ENCODE data around the gene KRT23. TPM values are rescaled to one million over a fixed set of nuclear protein-coding genes. Genes with fewer than 3 reads are reported as not detected.

The KRT23 gene
- total and polyA plus RNA-seq, 9 of the 15 experiments (the other 6 are each of a cell fraction or from before 2014, with no cell fraction given), result not detected

- TF ChIP-seq TBP (optimal IDR thresholded peaks at IDR 0.05; ENCODE audit: low read depth, low read length), result no peak
- TF ChIP-seq IFI16 (CRISPR knock-in tag; IDR thresholded peaks at IDR 0.05), result no peak
- TF ChIP-seq PHB2 (IDR thresholded peaks at IDR 0.05; ENCODE audit: low read depth), result no peak
- TF ChIP-seq BRD9 (IDR thresholded peaks at IDR 0.05; ENCODE audit: low read depth, partially characterized antibody), result no peak
- no peak for TF ChIP-seq OTX1 (CRISPR knock-in tag; IDR thresholded peaks at IDR 0.05)
- TF ChIP-seq SNIP1 (IDR thresholded peaks at IDR 0.05; ENCODE audit: low read depth), result no peak
- TF ChIP-seq EWSR1 (IDR thresholded peaks at IDR 0.05; ENCODE audit: borderline replicate concordance, low read depth, partially characterized antibody), result no peak
- TF ChIP-seq KLF1 (tag; IDR thresholded peaks at IDR 0.05), result no peak
- TF ChIP-seq CHCHD3 (CRISPR knock-in tag; IDR thresholded peaks at IDR 0.05), result no peak
- TF ChIP-seq, protein P1, sequence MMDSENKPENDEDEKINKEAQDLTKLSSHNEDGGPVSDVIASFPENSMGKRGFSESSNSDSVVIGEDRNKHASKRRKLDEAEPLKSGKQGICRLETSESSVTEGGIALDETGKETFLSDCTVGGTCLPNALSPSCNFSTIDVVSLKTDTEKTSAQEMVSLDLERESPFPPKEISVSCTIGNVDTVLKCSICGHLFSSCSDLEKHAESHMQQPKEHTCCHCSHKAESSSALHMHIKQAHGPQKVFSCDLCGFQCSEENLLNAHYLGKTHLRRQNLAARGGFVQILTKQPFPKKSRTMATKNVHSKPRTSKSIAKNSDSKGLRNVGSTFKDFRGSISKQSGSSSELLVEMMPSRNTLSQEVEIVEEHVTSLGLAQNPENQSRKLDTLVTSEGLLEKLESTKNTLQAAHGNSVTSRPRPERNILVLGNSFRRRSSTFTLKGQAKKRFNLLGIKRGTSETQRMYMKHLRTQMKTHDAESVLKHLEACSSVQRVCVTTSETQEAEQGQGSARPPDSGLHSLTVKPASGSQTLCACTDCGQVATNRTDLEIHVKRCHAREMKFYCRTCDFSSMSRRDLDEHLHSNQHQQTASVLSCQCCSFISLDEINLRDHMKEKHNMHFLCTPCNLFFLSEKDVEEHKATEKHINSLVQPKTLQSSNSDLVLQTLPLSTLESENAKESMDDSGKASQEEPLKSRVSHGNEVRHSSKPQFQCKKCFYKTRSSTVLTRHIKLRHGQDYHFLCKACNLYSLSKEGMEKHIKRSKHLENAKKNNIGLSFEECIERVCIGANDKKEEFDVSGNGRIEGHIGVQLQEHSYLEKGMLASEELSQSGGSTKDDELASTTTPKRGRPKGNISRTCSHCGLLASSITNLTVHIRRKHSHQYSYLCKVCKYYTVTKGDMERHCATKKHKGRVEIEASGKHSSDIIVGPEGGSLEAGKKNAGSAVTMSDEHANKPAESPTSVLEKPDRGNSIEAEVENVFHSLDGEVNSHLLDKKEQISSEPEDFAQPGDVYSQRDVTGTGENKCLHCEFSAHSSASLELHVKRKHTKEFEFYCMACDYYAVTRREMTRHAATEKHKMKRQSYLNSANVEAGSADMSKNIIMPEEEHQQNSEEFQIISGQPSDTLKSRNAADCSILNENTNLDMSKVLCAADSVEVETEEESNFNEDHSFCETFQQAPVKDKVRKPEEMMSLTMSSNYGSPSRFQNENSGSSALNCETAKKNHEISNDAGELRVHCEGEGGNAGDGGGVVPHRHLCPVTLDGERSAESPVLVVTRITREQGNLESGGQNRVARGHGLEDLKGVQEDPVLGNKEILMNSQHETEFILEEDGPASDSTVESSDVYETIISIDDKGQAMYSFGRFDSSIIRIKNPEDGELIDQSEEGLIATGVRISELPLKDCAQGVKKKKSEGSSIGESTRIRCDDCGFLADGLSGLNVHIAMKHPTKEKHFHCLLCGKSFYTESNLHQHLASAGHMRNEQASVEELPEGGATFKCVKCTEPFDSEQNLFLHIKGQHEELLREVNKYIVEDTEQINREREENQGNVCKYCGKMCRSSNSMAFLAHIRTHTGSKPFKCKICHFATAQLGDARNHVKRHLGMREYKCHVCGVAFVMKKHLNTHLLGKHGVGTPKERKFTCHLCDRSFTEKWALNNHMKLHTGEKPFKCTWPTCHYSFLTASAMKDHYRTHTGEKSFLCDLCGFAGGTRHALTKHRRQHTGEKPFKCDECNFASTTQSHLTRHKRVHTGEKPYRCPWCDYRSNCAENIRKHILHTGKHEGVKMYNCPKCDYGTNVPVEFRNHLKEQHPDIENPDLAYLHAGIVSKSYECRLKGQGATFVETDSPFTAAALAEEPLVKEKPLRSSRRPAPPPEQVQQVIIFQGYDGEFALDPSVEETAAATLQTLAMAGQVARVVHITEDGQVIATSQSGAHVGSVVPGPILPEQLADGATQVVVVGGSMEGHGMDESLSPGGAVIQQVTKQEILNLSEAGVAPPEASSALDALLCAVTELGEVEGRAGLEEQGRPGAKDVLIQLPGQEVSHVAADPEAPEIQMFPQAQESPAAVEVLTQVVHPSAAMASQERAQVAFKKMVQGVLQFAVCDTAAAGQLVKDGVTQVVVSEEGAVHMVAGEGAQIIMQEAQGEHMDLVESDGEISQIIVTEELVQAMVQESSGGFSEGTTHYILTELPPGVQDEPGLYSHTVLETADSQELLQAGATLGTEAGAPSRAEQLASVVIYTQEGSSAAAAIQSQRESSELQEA (IDR thresholded peaks at IDR 0.05; ENCODE audit: low read depth), result no peak
- no peak for TF ChIP-seq CREBBP (IDR thresholded peaks at IDR 0.05; ENCODE audit: low read depth, low read length)
- TF ChIP-seq, protein P2, sequence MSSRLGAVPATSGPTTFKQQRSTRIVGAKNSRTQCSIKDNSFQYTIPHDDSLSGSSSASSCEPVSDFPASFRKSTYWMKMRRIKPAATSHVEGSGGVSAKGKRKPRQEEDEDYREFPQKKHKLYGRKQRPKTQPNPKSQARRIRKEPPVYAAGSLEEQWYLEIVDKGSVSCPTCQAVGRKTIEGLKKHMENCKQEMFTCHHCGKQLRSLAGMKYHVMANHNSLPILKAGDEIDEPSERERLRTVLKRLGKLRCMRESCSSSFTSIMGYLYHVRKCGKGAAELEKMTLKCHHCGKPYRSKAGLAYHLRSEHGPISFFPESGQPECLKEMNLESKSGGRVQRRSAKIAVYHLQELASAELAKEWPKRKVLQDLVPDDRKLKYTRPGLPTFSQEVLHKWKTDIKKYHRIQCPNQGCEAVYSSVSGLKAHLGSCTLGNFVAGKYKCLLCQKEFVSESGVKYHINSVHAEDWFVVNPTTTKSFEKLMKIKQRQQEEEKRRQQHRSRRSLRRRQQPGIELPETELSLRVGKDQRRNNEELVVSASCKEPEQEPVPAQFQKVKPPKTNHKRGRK (tag; IDR thresholded peaks at IDR 0.05), result no peak
- TF ChIP-seq ZNF584 (CRISPR knock-in tag; IDR thresholded peaks at IDR 0.05; ENCODE audit: low read depth), result no peak
- TF ChIP-seq MCM2 (IDR thresholded peaks at IDR 0.05; ENCODE audit: low read depth), result no peak
- no peak for TF ChIP-seq SIN3B (IDR thresholded peaks at IDR 0.05; ENCODE audit: low read depth)
- no peak for TF ChIP-seq FOXP1 (CRISPR knock-in tag; IDR thresholded peaks at IDR 0.05)
- WGBS (ENCODE audit: insufficient coverage, low coverage, missing lambda C conversion rate), result 1% methylated on average over 4 of the region's 4 CpGs
- no peak overlapping the region for H3K9ac ChIP-seq (ENCODE audit: insufficient read depth in 1 of 2, low read depth in 2 of 2, low read length in 2 of 2)
- H3K4me3 ChIP-seq, result no peak overlapping the region
- H3K4me1 ChIP-seq (replicated peaks in 1 of 2; ENCODE audit: control insufficient read depth in 2 of 2, insufficient read depth in 2 of 2, low read length in 2 of 2), result no peaks in the 10 kb centered on the region; a peak in 1 of 5 replicates
- no peaks in the 10 kb centered on the region for H3K9me1 ChIP-seq (ENCODE audit: control insufficient read depth, insufficient read depth, low read length)
- H4K20me1 ChIP-seq (replicated peaks; ENCODE audit: control insufficient read depth, insufficient read depth, low read length), result 0 out of 2 replicates have a peak, but pooled peaks cover 2% of the 10 kb centered on the region
- BruUV-seq (replicated peaks), result no TSS peak
- intact Hi-C loops (cut with micrococcal nuclease), result no loop called here
- H3K36me3 ChIP-seq (ENCODE audit: control insufficient read depth, insufficient read depth, low read length), result no peaks in the 10 kb centered on the region
- in situ Hi-C loops (cut with MboI), result no loop called here
- ATAC-seq (no peak), DNase-seq (ENCODE audit: extremely low read depth in 1 of 4, low spot score in 3 of 4) (no peak), FAIRE-seq (no peak)
- no peak overlapping the region for H3K4me2 ChIP-seq (ENCODE audit: insufficient read depth, low read length)
- no peak overlapping the region for H2AFZ ChIP-seq (ENCODE audit: low read depth, low read length)
- peaks cover 24 to 41% of the 10 kb centered on the region in 2 experiments for H3K27me3 ChIP-seq (ENCODE audit: control insufficient read depth in 2 of 2, insufficient read depth in 2 of 2, low read length in 2 of 2)
- H3K27ac ChIP-seq (ENCODE audit: extremely low read depth, low read depth, low read length), result no peak overlapping the region
- CTCF ChIA-PET (ENCODE audit: low intra/inter-chr PET ratio), result no interaction called here
- no peaks in the 10 kb centered on the region for H3K9me3 ChIP-seq (replicated peaks; ENCODE audit: control insufficient read depth, insufficient read depth, low read depth, low read length)
- no peaks in the 10 kb centered on the region for H3K79me2 ChIP-seq (ENCODE audit: control insufficient read depth, insufficient read depth, low read length)
- POLR2A ChIA-PET, result no interaction called here
These were observed 40.5 kb downstream of the KRT23 start for GRCh38 chr17:40896916-40897455.

All from K562 (cell line).